C4-2B (cell line): ENCODE measurements around the gene RAX.
"Not testable (repeated sequence)": the region's sequence is repeated elsewhere in the genome, so short reads cannot be mapped to it uniquely, and the experiment has no call there.

Experiments used
- H3K27ac ChIP-seq: fragments of 450-650 bp; 2 replicates; pipeline ENCODE4 v1.5.1; 2017
- CTCF ChIP-seq: fragments of 450-650 bp; conservative IDR thresholded peaks from 2 replicates; pipeline ENCODE4 v1.5.1; 2017; ENCODE audit warnings: mild to moderate bottlenecking
- ZFX ChIP-seq: fragments of 450-650 bp; IDR thresholded peaks from 2 replicates; pipeline ENCODE4 v1.6.1; 2017

The RAX gene

GRCh38 chr18:59264121-59264571 is 9.1 kb downstream of the RAX start:
- no peak for TF ChIP-seq CTCF
- no peak for TF ChIP-seq ZFX

GRCh38 chr18:59263661-59264060 is 9.6 kb downstream of the RAX start:
- TF ChIP-seq ZFX (no peak), CTCF (no peak)
- H3K27ac ChIP-seq, result no peak overlapping the region

More at GRCh38 chr18:59264121-59264571, 9.1 kb downstream of the RAX start:
- no peak overlapping the region for H3K27ac ChIP-seq

GRCh38 chr18:59262243-59262642 is 11.0 kb downstream of the RAX start:
- H3K27ac ChIP-seq, result not testable (repeated sequence)

GRCh38 chr18:59261842-59262241 is 11.4 kb downstream of the RAX start:
- H3K27ac ChIP-seq, result not testable (repeated sequence)

GRCh38 chr18:59255491-59255890 is 17.8 kb downstream of the RAX start:
- not testable (repeated sequence) for H3K27ac ChIP-seq

GRCh38 chr18:59249199-59249774 is 24.0 kb downstream of the RAX start:
- TF ChIP-seq ZFX (no peak), CTCF (peak; percentile 82)
- no peak overlapping the region for H3K27ac ChIP-seq

GRCh38 chr18:59246796-59247195 is 26.5 kb downstream of the RAX start:
- no peak overlapping the region for H3K27ac ChIP-seq
- TF ChIP-seq ZFX (no peak), CTCF (no peak)

- no peak overlapping the region for H3K27ac ChIP-seq
- TF ChIP-seq CTCF (no peak), ZFX (no peak)
These were observed 30.3 kb downstream of the RAX start for GRCh38 chr18:59242906-59243305.

GRCh38 chr18:59239642-59240041 is 33.6 kb downstream of the RAX start:
- H3K27ac ChIP-seq, result no peak overlapping the region

More at GRCh38 chr18:59239642-59240041, 33.6 kb downstream of the RAX start:
- TF ChIP-seq CTCF (no peak), ZFX (no peak)
